ENCODE results near the gene PARP12.

PARP12 gene

GRCh38 chr7:140069298-140069949 is 6.7 kb upstream of the PARP12 start:
- DNase-seq (ENCODE audit: low read depth) = no peak
- TF ChIP-seq CTCF (conservative IDR thresholded peaks at IDR 0.05; ENCODE audit: low read length) = no peak
- no peak overlapping the region for H3K4me3 ChIP-seq (ENCODE audit: low read length)

GRCh38 chr7:140068033-140068432 is 5.3 kb upstream of the PARP12 start:
- H3K4me3 ChIP-seq (ENCODE audit: low read length) = no peak overlapping the region
- DNase-seq (ENCODE audit: low read depth) = no peak
- no peak for TF ChIP-seq CTCF (conservative IDR thresholded peaks at IDR 0.05; ENCODE audit: low read length)

DNA sequence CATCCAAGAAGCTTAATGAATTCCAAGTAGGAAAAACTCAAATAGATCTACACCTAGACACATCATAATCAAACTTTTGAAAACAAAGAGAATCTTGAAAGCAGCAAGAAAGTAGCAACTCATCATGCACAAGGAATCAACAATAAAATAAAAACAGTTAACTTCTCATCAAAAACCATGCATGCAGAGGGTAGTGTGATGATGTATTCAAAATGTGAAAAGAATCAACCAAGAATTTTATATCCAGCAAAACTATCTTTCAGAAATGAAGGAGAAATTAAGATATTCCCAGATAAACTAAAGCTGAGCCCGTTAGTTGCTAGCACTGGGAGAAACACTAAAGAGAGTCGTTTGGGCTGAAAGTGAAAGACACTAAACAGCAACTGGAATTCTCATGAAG is 4.3 kb upstream of the PARP12 start:
- DNase-seq (ENCODE audit: low read depth) = no peak
- TF ChIP-seq CTCF (conservative IDR thresholded peaks at IDR 0.05; ENCODE audit: low read length) = no peak
- no peak overlapping the region for H3K4me3 ChIP-seq (ENCODE audit: low read length)

- DNase-seq (ENCODE audit: low read depth) = no peak
- TF ChIP-seq CTCF (conservative IDR thresholded peaks at IDR 0.05; ENCODE audit: low read length) = no peak
- peak overlapping the region; percentile 71 for H3K4me3 ChIP-seq (ENCODE audit: low read length)
Measured at GRCh38 chr7:140062118-140062527, 628 bp downstream of the PARP12 start.

DNA sequence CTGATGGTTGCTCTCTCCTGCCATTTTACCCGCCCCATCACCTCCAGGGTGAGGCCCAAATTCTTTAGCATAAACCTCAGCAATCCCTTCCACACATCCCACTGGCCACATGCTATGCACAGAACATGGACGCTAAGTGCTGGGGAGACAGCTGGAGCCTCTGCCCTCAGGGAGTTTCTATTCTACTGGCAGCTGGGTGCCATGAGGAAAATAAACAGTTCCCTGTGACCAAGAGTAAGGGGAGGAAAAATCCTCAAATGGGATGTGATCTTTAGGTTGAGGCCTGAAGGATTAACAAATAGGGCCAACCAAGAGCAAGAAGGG is 1.2 kb downstream of the PARP12 start:
- DNase-seq (ENCODE audit: low read depth) = no peak
- TF ChIP-seq CTCF (conservative IDR thresholded peaks at IDR 0.05; ENCODE audit: low read length) = no peak
- peak overlapping the region; percentile 71 for H3K4me3 ChIP-seq (ENCODE audit: low read length)

GRCh38 chr7:140060788-140061606 is 1.8 kb downstream of the PARP12 start:
- DNase-seq (ENCODE audit: low read depth) = peak; percentile 30
- no peak overlapping the region for H3K4me3 ChIP-seq (ENCODE audit: low read length)
- TF ChIP-seq CTCF (conservative IDR thresholded peaks at IDR 0.05; ENCODE audit: low read length) = no peak

DNA sequence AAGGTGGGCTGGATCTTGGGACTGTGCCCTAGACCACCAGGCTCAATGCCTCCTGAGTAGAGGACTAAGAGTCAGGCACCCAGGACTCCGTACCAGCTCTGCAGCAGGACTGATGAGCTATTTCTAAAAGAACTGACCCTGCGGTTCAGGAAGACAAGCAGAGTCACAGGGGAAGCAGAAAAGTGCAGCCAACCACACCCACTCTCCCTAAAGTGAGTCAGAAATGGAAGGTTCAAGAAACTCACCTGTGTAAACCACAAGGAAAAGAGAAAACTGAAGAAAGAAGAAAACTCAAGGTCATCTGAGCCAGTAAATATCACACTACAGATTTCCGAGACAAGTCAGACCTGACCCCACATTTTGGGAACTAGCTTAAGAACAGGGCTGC is 2.5 kb downstream of the PARP12 start:
- no peak for DNase-seq (ENCODE audit: low read depth)
- no peak for TF ChIP-seq CTCF (conservative IDR thresholded peaks at IDR 0.05; ENCODE audit: low read length)
- H3K4me3 ChIP-seq (ENCODE audit: low read length) = no peak overlapping the region

Data from AG10803 (cell line).